ENCODE results near the gene RXRG. TPM values are rescaled to one million over a fixed set of nuclear protein-coding genes. Genes with fewer than 3 reads are reported as not detected.

RXRG gene
- polyA plus RNA-seq, 1 of the 3 experiments (the other 2 are of a cell fraction): not detected

- Histone ChIP-seq H3K27ac (ENCODE audit: low read depth in 2 of 2, low read length in 1 of 2) (no peak overlapping the region), H3F3A (replicated peaks; ENCODE audit: insufficient read depth) (no peaks in the 10 kb centered on the region), H2AFZ (ENCODE audit: low read depth) (no peak overlapping the region), H3K4me2 (no peak overlapping the region), H3K4me3 (ENCODE audit: low read depth in 2 of 2, low read length in 1 of 2) (no peak overlapping the region), H3K9me3 (no peaks in the 10 kb centered on the region), H3K9ac (no peak overlapping the region), H3K79me2 (ENCODE audit: insufficient read depth) (no peaks in the 10 kb centered on the region), H3K27me3 (ENCODE audit: insufficient read depth) (peaks cover 9% of the 10 kb centered on the region), H4K20me1 (ENCODE audit: insufficient read depth) (no peaks in the 10 kb centered on the region), H3K4me1 (ENCODE audit: control insufficient read depth in 1 of 2, insufficient read depth in 2 of 2, low read depth in 1 of 2, low read length in 1 of 2) (no peaks in the 10 kb centered on the region), H3K36me3 (replicated peaks in 1 of 2; ENCODE audit: control insufficient read depth in 1 of 2, insufficient read depth in 2 of 2, low read length in 1 of 2) (no peaks in the 10 kb centered on the region), H3K9me2 (no peaks in the 10 kb centered on the region)
- no peak for DNase-seq
- WGBS (ENCODE audit: low lambda C conversion rate): 73% methylated on average over 12 of the region's 12 CpGs
- CTCF ChIA-PET: interaction anchor here (1.4 to 3.8 kb wide), 3 partner anchors 9 to 216 kb away, joined by 3 to 23 read pairs (median 8); no protein-coding TSS in a partner anchor
- POLR2A ChIA-PET: no interaction called here
- no peak for TF ChIP-seq ZBTB33 (IDR thresholded peaks at IDR 0.05; ENCODE audit: borderline replicate concordance, low read depth)
- TF ChIP-seq, protein P1, sequence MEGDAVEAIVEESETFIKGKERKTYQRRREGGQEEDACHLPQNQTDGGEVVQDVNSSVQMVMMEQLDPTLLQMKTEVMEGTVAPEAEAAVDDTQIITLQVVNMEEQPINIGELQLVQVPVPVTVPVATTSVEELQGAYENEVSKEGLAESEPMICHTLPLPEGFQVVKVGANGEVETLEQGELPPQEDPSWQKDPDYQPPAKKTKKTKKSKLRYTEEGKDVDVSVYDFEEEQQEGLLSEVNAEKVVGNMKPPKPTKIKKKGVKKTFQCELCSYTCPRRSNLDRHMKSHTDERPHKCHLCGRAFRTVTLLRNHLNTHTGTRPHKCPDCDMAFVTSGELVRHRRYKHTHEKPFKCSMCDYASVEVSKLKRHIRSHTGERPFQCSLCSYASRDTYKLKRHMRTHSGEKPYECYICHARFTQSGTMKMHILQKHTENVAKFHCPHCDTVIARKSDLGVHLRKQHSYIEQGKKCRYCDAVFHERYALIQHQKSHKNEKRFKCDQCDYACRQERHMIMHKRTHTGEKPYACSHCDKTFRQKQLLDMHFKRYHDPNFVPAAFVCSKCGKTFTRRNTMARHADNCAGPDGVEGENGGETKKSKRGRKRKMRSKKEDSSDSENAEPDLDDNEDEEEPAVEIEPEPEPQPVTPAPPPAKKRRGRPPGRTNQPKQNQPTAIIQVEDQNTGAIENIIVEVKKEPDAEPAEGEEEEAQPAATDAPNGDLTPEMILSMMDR (IDR thresholded peaks at IDR 0.05): no peak
- TF ChIP-seq FOSL2 (IDR thresholded peaks at IDR 0.05; ENCODE audit: borderline replicate concordance, low read depth): no peak
- TF ChIP-seq RCOR1 (IDR thresholded peaks at IDR 0.05; ENCODE audit: low read length): no peak
- TF ChIP-seq JUND (IDR thresholded peaks at IDR 0.05): no peak
- TF ChIP-seq CHD2 (IDR thresholded peaks at IDR 0.05; ENCODE audit: low read length, partially characterized antibody): no peak
- TF ChIP-seq SIN3A (IDR thresholded peaks at IDR 0.05; ENCODE audit: borderline replicate concordance, low read depth, low read length): no peak
- no peak for TF ChIP-seq RAD21 (IDR thresholded peaks at IDR 0.05; ENCODE audit: low read length)
- no peak for TF ChIP-seq NRF1 (IDR thresholded peaks at IDR 0.05; ENCODE audit: low read depth, low read length)
- TF ChIP-seq RFX5 (IDR thresholded peaks at IDR 0.05; ENCODE audit: low read length): no peak
- no peak for TF ChIP-seq TEAD4 (IDR thresholded peaks at IDR 0.05; ENCODE audit: borderline replicate concordance, insufficient read depth)
- TF ChIP-seq GABPA (IDR thresholded peaks at IDR 0.05; ENCODE audit: low read depth): no peak
These were observed 68.1 kb downstream of the RXRG start for GRCh38 chr1:165376811-165377311.

DNA sequence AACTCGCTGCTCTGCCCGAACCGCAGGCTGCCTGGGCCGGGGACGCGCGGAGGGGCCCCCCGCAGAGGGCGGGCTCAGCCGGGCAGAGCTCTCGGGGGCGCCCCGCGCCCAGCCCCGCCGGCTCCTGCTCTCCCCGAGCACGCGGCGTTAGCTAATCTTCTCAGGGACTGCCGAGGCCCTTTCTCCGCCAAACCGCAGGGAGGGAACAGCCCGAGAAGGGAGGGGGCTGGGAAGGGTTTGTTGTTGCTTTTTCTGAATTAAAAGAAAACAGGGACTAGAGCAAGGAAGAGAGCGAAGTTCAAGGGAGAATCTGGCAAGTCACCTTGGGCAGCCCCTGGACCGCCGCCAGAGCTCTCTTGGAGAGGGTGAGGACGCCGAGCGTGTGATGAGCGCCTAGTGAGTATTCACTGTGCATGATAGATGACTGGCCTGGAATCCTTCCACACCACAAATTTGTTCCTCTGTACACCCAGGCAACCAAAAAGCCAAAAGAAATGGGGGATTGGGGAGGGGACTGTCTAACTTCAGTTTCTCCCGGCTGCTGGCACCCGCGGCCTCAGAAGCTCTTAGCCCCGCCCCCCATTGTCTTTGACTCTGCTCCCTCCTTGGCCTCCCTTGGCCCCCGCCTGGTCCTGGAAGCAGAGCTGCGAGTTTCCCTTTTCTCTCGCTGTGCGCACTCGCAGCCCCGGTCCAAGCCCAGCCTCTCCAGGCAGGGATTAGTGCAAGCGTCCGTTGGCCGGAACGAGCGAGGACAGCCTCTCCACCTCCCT lies 68.7 kb downstream of the RXRG start:
- no peak overlapping the region for H3K27ac ChIP-seq (ENCODE audit: low read depth in 2 of 2, low read length in 1 of 2)
- TF ChIP-seq JUND (IDR thresholded peaks at IDR 0.05) (no peak), ELF1 (IDR thresholded peaks at IDR 0.05) (no peak), GABPA (IDR thresholded peaks at IDR 0.05; ENCODE audit: low read depth) (no peak), RXRA (IDR thresholded peaks at IDR 0.05; ENCODE audit: borderline replicate concordance, low read depth) (no peak), TCF12 (IDR thresholded peaks at IDR 0.05) (no peak), TAF1 (IDR thresholded peaks at IDR 0.05; ENCODE audit: borderline replicate concordance, low read depth, low read length) (no peak), RAD21 (IDR thresholded peaks at IDR 0.05; ENCODE audit: low read length) (no peak), POLR2AphosphoS5 (IDR thresholded peaks at IDR 0.05; ENCODE audit: low read depth, low read length) (no peak), RFX5 (IDR thresholded peaks at IDR 0.05; ENCODE audit: low read length) (no peak), SMC3 (IDR thresholded peaks at IDR 0.05; ENCODE audit: low read depth, low read length) (no peak), MEF2A (IDR thresholded peaks at IDR 0.05; ENCODE audit: borderline replicate concordance, low read depth) (no peak), EZH2phosphoT487 (IDR thresholded peaks at IDR 0.05; ENCODE audit: borderline replicate concordance, low read depth) (no peak), TEAD4 (IDR thresholded peaks at IDR 0.05; ENCODE audit: borderline replicate concordance, insufficient read depth) (no peak), FOXJ3 (CRISPR knock-in tag; IDR thresholded peaks at IDR 0.05) (no peak), CHD2 (IDR thresholded peaks at IDR 0.05; ENCODE audit: low read length, partially characterized antibody) (no peak), FOXM1 (IDR thresholded peaks at IDR 0.05; ENCODE audit: low read depth) (no peak)
- TF ChIP-seq, protein P1 (IDR thresholded peaks at IDR 0.05): no peak

More for the DNA sequence above, 68.7 kb downstream of the RXRG start:
- no peaks in the 10 kb centered on the region for H3K4me1 ChIP-seq (ENCODE audit: control insufficient read depth in 1 of 2, insufficient read depth in 2 of 2, low read depth in 1 of 2, low read length in 1 of 2)
- WGBS (ENCODE audit: low lambda C conversion rate): 67% methylated on average over 28 of the region's 46 CpGs
- no peaks in the 10 kb centered on the region for H3K79me2 ChIP-seq (ENCODE audit: insufficient read depth)
- no peaks in the 10 kb centered on the region for H4K20me1 ChIP-seq (ENCODE audit: insufficient read depth)
- H3K4me3 ChIP-seq (ENCODE audit: low read depth in 2 of 2, low read length in 1 of 2): no peak overlapping the region
- H3K4me2 ChIP-seq: no peak overlapping the region
- H3K9me2 ChIP-seq: no peaks in the 10 kb centered on the region
- H2AFZ ChIP-seq (ENCODE audit: low read depth): no peak overlapping the region
- H3K9me3 ChIP-seq: no peaks in the 10 kb centered on the region
- no peak overlapping the region for H3K9ac ChIP-seq
- H3K36me3 ChIP-seq (replicated peaks in 1 of 2; ENCODE audit: control insufficient read depth in 1 of 2, insufficient read depth in 2 of 2, low read length in 1 of 2): no peaks in the 10 kb centered on the region
- CTCF ChIA-PET: interaction anchor here (0.7 to 3.8 kb wide), 4 partner anchors 8 to 216 kb away, joined by 3 to 23 read pairs (median 6); no protein-coding TSS in a partner anchor
- POLR2A ChIA-PET: no interaction called here
- no peaks in the 10 kb centered on the region for H3F3A ChIP-seq (replicated peaks; ENCODE audit: insufficient read depth)
- DNase-seq: no peak
- peaks cover 9% of the 10 kb centered on the region for H3K27me3 ChIP-seq (ENCODE audit: insufficient read depth)
